Fibroblast of lung (primary cell): ENCODE measurements around the gene NDUFAF2. TPM values are rescaled to one million over a fixed set of nuclear protein-coding genes. Genes with fewer than 3 reads are reported as not detected.

ENCODE experiments used
- DNase-seq, 2 donors: peaks; one replicate each; pipeline versions ENCODE4 v3.0.0 to v3.0.0-alpha.2; 2010; ENCODE audit warnings: low read depth in 2 of 2
- H2AFZ ChIP-seq: 2 replicates; pipeline ENCODE4 v1.5.1; 2012; ENCODE audit warnings: low read length, control low read depth, inconsistent platforms
- H3K27ac ChIP-seq: 2 replicates; pipeline ENCODE4 v1.5.1; 2011; ENCODE audit warnings: low read length, control low read depth; ENCODE audit not compliant: insufficient read depth
- H3K27me3 ChIP-seq: 2 replicates; pipeline ENCODE4 v1.5.1; 2011; ENCODE audit warnings: mild to moderate bottlenecking, low read length; ENCODE audit not compliant: control insufficient read depth, insufficient read depth
- H3K36me3 ChIP-seq: 2 replicates; pipeline ENCODE4 v1.5.1; 2011; ENCODE audit warnings: low read length; ENCODE audit not compliant: control insufficient read depth, insufficient read depth
- H3K4me1 ChIP-seq: 2 replicates; pipeline ENCODE4 v1.5.1; 2011; ENCODE audit warnings: low read length; ENCODE audit not compliant: control insufficient read depth, insufficient read depth; ENCODE audit errors: extremely low read depth
- H3K4me2 ChIP-seq: 2 replicates; pipeline ENCODE4 v1.5.1; 2011; ENCODE audit warnings: low read length, control low read depth; ENCODE audit not compliant: insufficient read depth; ENCODE audit errors: extremely low read depth
- H3K4me3 ChIP-seq, 4 experiments: fragments of 200-600 bp in 1 of 4; sonication (generic) in 1 of 4; replicated peaks in 1 of 4; 2 replicates each; pipeline ENCODE4 v1.5.1; 2011 to 2016; ENCODE audit warnings: low read length in 4 of 4, low read depth in 3 of 4, mild to moderate bottlenecking in 3 of 4, control low read depth in 2 of 4, inconsistent platforms in 1 of 4, mixed read lengths in 1 of 4; ENCODE audit not compliant: insufficient read depth in 1 of 4; ENCODE audit errors: control extremely low read depth in 1 of 4
- H3K79me2 ChIP-seq: 2 replicates; pipeline ENCODE4 v1.5.1; 2012; ENCODE audit warnings: mild to moderate bottlenecking, low read length, inconsistent platforms; ENCODE audit not compliant: control insufficient read depth, insufficient read depth
- H3K9ac ChIP-seq: 2 replicates; pipeline ENCODE4 v1.5.1; 2011; ENCODE audit warnings: mild to moderate bottlenecking, low read length, control low read depth; ENCODE audit not compliant: insufficient read depth
- H3K9me3 ChIP-seq: 2 replicates; pipeline ENCODE4 v1.5.1; 2012; ENCODE audit warnings: low read depth, low read length; ENCODE audit not compliant: control insufficient read depth, insufficient read depth
- H4K20me1 ChIP-seq: 2 replicates; pipeline ENCODE4 v1.5.1; 2011; ENCODE audit warnings: low read length; ENCODE audit not compliant: control insufficient read depth, insufficient read depth; ENCODE audit errors: extremely low read depth
- EZH2 ChIP-seq: IDR thresholded peaks from 2 replicates; pipeline ENCODE4 v1.5.1; 2012; ENCODE audit warnings: low read length, control low read depth, mild to moderate bottlenecking; ENCODE audit errors: missing control alignments
- polyA plus RNA-seq, 2 donors: library from polyadenylated mRNA; depleted of rRNA in 1 of 2; stranded (reverse) in 1 of 2; unstranded in 1 of 2; fragments of >200 nt; gene quantifications; 2 replicates each; pipeline ENCODE4 v1.2.1, GENCODE V29; 2011 to 2012; ENCODE audit warnings: missing spikeins in 1 of 2
- total RNA-seq: library from RNA; depleted of rRNA; stranded (reverse); fragments of >200 nt; gene quantifications from 2 replicates; pipeline ENCODE4 v1.2.1, GENCODE V29; 2014
- TF ChIP-seq, protein P1 (sequence below), 2 donors: IDR thresholded peaks in 1 of 2; conservative IDR thresholded peaks in 1 of 2; 1 replicate in 1 of 2; 2 replicates in 1 of 2; pipeline ENCODE4 v1.5.1; 2011 to 2012; ENCODE audit warnings: low read length in 2 of 2, control low read depth in 1 of 2, inconsistent platforms in 1 of 2, low read depth in 1 of 2, mild to moderate bottlenecking in 1 of 2

NDUFAF2 gene
- total and polyA plus RNA-seq, 2 donors (not counting 1 experiment from before 2014, with no cell fraction given) = 30.9 to 53.2 TPM

DNA sequence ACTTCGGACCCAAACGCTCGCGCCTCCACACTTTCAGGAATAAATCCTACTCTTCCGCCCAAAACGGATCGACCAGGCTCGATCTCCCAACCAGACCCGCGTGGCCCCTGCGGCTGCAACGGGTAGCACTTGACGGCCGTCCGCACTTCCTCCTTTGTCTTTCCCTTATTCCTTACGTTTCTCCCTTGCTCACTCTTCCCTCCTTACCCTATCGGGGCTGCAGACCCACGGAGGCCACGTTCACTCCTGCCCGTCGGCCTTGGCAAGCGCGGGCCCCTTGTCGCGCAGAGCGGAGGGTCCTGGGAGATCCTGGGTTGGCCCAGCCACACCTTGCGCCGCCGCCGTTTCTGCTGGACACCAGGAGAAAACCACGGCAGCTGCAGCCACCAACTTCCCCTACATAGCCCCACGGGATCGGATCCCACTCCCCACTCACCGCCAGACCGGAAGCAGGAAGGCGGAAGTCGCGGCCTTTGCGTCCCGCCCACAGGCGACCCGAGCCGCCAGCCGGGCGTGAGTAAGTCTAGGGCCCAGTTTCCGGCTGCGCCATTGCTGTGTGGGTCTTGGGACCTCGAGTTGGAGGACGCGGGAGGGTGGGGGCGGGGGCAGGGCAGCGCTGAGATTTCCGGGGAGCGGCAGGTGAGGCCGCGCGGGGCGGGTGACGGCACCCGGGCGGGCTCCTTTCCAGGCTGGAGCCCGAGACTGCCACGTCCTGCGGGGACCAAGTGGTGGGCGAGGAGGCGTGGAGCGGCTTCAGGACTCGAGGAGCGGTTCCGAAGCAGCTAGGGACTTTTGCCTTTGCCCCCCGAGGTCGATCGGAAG is 217.2 kb downstream of the NDUFAF2 start, which contains the start of gene SMIM15:
SMIM15 (minus strand) TSS at position 459 of the 822 bp plus-strand sequence. CDS start 2,297 bp downstream, outside the sequence.
- no peaks in the 10 kb centered on the region for H3K4me1 ChIP-seq
- H3K27ac ChIP-seq = peak within 1 kb of the TSS; percentile 99
- no peaks in the 10 kb centered on the region for H3K27me3 ChIP-seq
- H3K36me3 ChIP-seq = peaks cover 3% of the 10 kb centered on the region
- no peaks in the 10 kb centered on the region for H3K9me3 ChIP-seq
- DNase-seq = peak; percentile 88 to 89
- peak within 1 kb of the TSS; percentile 93 for H3K4me2 ChIP-seq
- H2AFZ ChIP-seq = peak within 1 kb of the TSS; percentile 98
- H3K4me3 ChIP-seq = peak within 1 kb of the TSS; percentile 85 to 100 (median 98)
- no peak for TF ChIP-seq EZH2
- TF ChIP-seq, protein P1, sequence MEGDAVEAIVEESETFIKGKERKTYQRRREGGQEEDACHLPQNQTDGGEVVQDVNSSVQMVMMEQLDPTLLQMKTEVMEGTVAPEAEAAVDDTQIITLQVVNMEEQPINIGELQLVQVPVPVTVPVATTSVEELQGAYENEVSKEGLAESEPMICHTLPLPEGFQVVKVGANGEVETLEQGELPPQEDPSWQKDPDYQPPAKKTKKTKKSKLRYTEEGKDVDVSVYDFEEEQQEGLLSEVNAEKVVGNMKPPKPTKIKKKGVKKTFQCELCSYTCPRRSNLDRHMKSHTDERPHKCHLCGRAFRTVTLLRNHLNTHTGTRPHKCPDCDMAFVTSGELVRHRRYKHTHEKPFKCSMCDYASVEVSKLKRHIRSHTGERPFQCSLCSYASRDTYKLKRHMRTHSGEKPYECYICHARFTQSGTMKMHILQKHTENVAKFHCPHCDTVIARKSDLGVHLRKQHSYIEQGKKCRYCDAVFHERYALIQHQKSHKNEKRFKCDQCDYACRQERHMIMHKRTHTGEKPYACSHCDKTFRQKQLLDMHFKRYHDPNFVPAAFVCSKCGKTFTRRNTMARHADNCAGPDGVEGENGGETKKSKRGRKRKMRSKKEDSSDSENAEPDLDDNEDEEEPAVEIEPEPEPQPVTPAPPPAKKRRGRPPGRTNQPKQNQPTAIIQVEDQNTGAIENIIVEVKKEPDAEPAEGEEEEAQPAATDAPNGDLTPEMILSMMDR (conservative IDR thresholded peaks at IDR 0.05 in 1 of 2, IDR thresholded peaks at IDR 0.05 in 1 of 2; ENCODE audit: low read depth in 1 of 2, low read length in 2 of 2) = no peak
- H4K20me1 ChIP-seq = no peaks in the 10 kb centered on the region
- H3K79me2 ChIP-seq = peaks cover 45% of the 10 kb centered on the region
- peak within 1 kb of the TSS; percentile 80 for H3K9ac ChIP-seq

GRCh38 chr5:61162832-61163567 is 218.0 kb downstream of the NDUFAF2 start:
- Histone ChIP-seq H3K36me3 (peaks cover 3% of the 10 kb centered on the region), H2AFZ (peak overlapping the region; percentile 93), H3K4me1 (no peaks in the 10 kb centered on the region), H3K27ac (peak overlapping the region; percentile 99), H3K27me3 (no peaks in the 10 kb centered on the region), H3K4me2 (peak overlapping the region; percentile 92), H3K9ac (peak overlapping the region; percentile 80), H3K79me2 (peaks cover 44% of the 10 kb centered on the region), H3K9me3 (no peaks in the 10 kb centered on the region), H3K4me3 (peak overlapping the region; percentile 85 to 100 (median 98)), H4K20me1 (no peaks in the 10 kb centered on the region)
- TF ChIP-seq, protein P1 (conservative IDR thresholded peaks at IDR 0.05 in 1 of 2, IDR thresholded peaks at IDR 0.05 in 1 of 2; ENCODE audit: low read depth in 1 of 2, low read length in 2 of 2) = no peak
- TF ChIP-seq EZH2 = no peak
- peak; percentile 33 to 35 for DNase-seq

GRCh38 chr5:61163905-61164304 is 218.9 kb downstream of the NDUFAF2 start:
- no peaks in the 10 kb centered on the region for H3K9me3 ChIP-seq
- peak overlapping the region; percentile 92 for H3K4me2 ChIP-seq
- H3K27me3 ChIP-seq = no peaks in the 10 kb centered on the region
- DNase-seq = no peak
- H3K36me3 ChIP-seq = peaks cover 3% of the 10 kb centered on the region
- no peaks in the 10 kb centered on the region for H4K20me1 ChIP-seq
- H3K9ac ChIP-seq = no peak overlapping the region
- H3K4me3 ChIP-seq = peak overlapping the region in 2 of 4 experiments; percentile 85 to 99
- H2AFZ ChIP-seq = no peak overlapping the region
- TF ChIP-seq, protein P1 (conservative IDR thresholded peaks at IDR 0.05 in 1 of 2, IDR thresholded peaks at IDR 0.05 in 1 of 2; ENCODE audit: low read depth in 1 of 2, low read length in 2 of 2) = no peak
- no peak for TF ChIP-seq EZH2
- no peaks in the 10 kb centered on the region for H3K4me1 ChIP-seq
- H3K79me2 ChIP-seq = peaks cover 44% of the 10 kb centered on the region
- H3K27ac ChIP-seq = no peak overlapping the region
